Karpas-422 (cell line): Measurements from ENCODE around the gene DHRS1. TPM values are rescaled to one million over a fixed set of nuclear protein-coding genes. Genes with fewer than 3 reads are reported as not detected.

ENCODE experiments used
- DNase-seq: peaks from one replicate; pipeline ENCODE4 v3.0.0-alpha.2; 2015
- H2AFZ ChIP-seq: fragments of 200-600 bp; sonication (generic); 2 replicates; pipeline ENCODE4 v1.6.1; 2014; ENCODE audit warnings: antibody characterized with exemption, low read length, mixed read lengths
- H3K27ac ChIP-seq: fragments of 200-600 bp; sonication (generic); 2 replicates; pipeline ENCODE4 v1.5.1; 2014; ENCODE audit warnings: mild to moderate bottlenecking, low read length, moderate library complexity
- H3K27me3 ChIP-seq: fragments of 200-600 bp; sonication (generic); 2 replicates; pipeline ENCODE4 v1.6.1; 2014; ENCODE audit warnings: low read length, mixed read lengths
- H3K36me3 ChIP-seq: fragments of 200-600 bp; sonication (generic); 2 replicates; pipeline ENCODE4 v1.6.1; 2014; ENCODE audit warnings: low read length, mixed read lengths; ENCODE audit not compliant: insufficient read depth
- H3K4me1 ChIP-seq: fragments of 200-600 bp; sonication (generic); 2 replicates; pipeline ENCODE4 v1.6.1; 2014; ENCODE audit warnings: mild to moderate bottlenecking, low read length, mixed read lengths
- H3K4me2 ChIP-seq: fragments of 200-600 bp; sonication (generic); 2 replicates; pipeline ENCODE4 v1.6.1; 2014; ENCODE audit warnings: low read length, low read depth, mild to moderate bottlenecking; ENCODE audit not compliant: poor library complexity, severe bottlenecking
- H3K4me3 ChIP-seq: fragments of 200-600 bp; sonication (generic); 2 replicates; pipeline ENCODE4 v1.5.1; 2014; ENCODE audit warnings: mild to moderate bottlenecking, antibody characterized with exemption, low read length, mixed read lengths
- H3K79me2 ChIP-seq: fragments of 200-600 bp; sonication (generic); 2 replicates; pipeline ENCODE4 v1.6.1; 2014; ENCODE audit warnings: mild to moderate bottlenecking, low read length, mixed read lengths
- H3K9ac ChIP-seq: fragments of 200-600 bp; sonication (generic); 2 replicates; pipeline ENCODE4 v1.6.0; 2014; ENCODE audit warnings: low read length
- H3K9me2 ChIP-seq: fragments of 200-600 bp; sonication (generic), shearing (Covaris generic); replicated peaks from 2 replicates; pipeline ENCODE4 v1.6.0; 2014; ENCODE audit warnings: mild to moderate bottlenecking, low read length, moderate library complexity; ENCODE audit not compliant: insufficient read depth
- H3K9me3 ChIP-seq: fragments of 300-700, 200-600 bp; sonication (generic); 2 replicates; pipeline ENCODE4 v1.6.1; 2014; ENCODE audit warnings: low read length, mixed read lengths
- H4K20me1 ChIP-seq: fragments of 200-600 bp; sonication (generic); 2 replicates; pipeline ENCODE4 v1.6.1; 2014; ENCODE audit warnings: mild to moderate bottlenecking, antibody characterized with exemption, low read length, low read depth; ENCODE audit not compliant: insufficient read depth
- total RNA-seq: library from RNA; depleted of rRNA; stranded (reverse); fragments of >200 nt; shearing (Covaris generic); gene quantifications from 2 replicates; pipeline ENCODE4 v1.2.3, GENCODE V29; 2014; ENCODE audit warnings: low replicate concordance

The DHRS1 gene
- total RNA-seq, 1 experiment from 2014 or later: 35.9 TPM

DNA sequence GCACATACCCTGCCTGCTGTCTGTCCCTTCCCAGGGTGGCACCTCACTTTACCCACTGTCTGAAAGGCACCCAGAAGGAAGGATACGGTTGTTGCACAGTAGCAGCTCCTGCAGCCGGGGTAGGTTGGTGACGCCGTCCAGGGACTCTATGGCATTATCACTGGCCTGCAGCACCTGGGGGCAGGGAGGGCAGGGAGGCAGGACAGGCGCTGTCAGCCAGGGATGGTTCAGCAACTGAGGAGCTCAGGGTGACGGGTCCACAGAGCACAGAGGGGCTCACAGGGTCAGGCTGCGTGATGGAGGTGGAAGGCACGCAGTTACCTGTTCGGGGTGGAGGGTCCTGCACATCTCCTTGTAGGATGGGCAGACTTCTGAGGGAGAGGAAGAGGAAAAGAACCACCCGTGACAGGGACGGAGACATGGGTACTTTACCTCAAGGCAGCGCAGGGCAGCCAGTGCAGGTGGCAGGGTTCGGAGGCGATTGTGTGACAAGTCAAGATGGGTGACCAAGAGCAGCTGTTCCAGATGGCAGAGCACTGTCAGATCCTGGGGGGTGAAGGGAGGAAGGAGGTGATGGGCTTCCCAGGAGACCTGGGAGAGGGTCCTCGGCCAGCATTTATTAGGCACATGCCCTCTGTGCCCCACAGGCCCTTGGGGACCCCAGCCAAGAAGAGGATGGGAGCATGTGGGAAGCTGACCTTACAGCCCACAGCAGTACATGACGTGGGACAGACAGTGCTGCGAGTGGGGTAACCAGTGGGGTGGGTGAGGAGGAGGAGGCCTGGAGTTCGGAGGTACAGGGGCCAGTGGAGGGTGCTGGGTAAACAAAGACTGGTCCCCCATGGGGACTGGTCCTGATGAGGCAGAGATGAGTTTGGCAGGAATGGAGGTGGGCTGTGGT lies 33.0 kb downstream of the DHRS1 start:
- peaks cover 9% of the 10 kb centered on the region for H3K4me1 ChIP-seq
- H3K9me2 ChIP-seq: no peaks in the 10 kb centered on the region
- no peak overlapping the region for H2AFZ ChIP-seq
- no peaks in the 10 kb centered on the region for H3K36me3 ChIP-seq
- peaks cover 8% of the 10 kb centered on the region for H3K79me2 ChIP-seq
- no peak overlapping the region for H3K4me3 ChIP-seq
- H3K4me2 ChIP-seq: no peak overlapping the region
- H3K9ac ChIP-seq: no peak overlapping the region
- no peaks in the 10 kb centered on the region for H3K9me3 ChIP-seq
- DNase-seq: no peak
- H3K27ac ChIP-seq: no peak overlapping the region
- H3K27me3 ChIP-seq: no peaks in the 10 kb centered on the region
- no peaks in the 10 kb centered on the region for H4K20me1 ChIP-seq

- DNase-seq: no peak
- no peak overlapping the region for H3K27ac ChIP-seq
- H3K4me2 ChIP-seq: no peak overlapping the region
- H2AFZ ChIP-seq: no peak overlapping the region
- H3K36me3 ChIP-seq: no peaks in the 10 kb centered on the region
- H3K4me1 ChIP-seq: no peaks in the 10 kb centered on the region
- H3K79me2 ChIP-seq: no peaks in the 10 kb centered on the region
- no peaks in the 10 kb centered on the region for H3K9me3 ChIP-seq
- no peaks in the 10 kb centered on the region for H3K9me2 ChIP-seq
- H4K20me1 ChIP-seq: no peaks in the 10 kb centered on the region
- H3K9ac ChIP-seq: no peak overlapping the region
- H3K4me3 ChIP-seq: no peak overlapping the region
- H3K27me3 ChIP-seq: no peaks in the 10 kb centered on the region
These were observed 35.3 kb downstream of the DHRS1 start for GRCh38 chr14:24264298-24264697.

- H3K9ac ChIP-seq: no peak overlapping the region
- H3K4me3 ChIP-seq: no peak overlapping the region
- no peaks in the 10 kb centered on the region for H3K9me3 ChIP-seq
- no peaks in the 10 kb centered on the region for H4K20me1 ChIP-seq
- H3K27me3 ChIP-seq: no peaks in the 10 kb centered on the region
- no peak overlapping the region for H2AFZ ChIP-seq
- DNase-seq: no peak
- H3K4me1 ChIP-seq: no peaks in the 10 kb centered on the region
- no peak overlapping the region for H3K4me2 ChIP-seq
- no peaks in the 10 kb centered on the region for H3K79me2 ChIP-seq
- no peak overlapping the region for H3K27ac ChIP-seq
- no peaks in the 10 kb centered on the region for H3K36me3 ChIP-seq
- no peaks in the 10 kb centered on the region for H3K9me2 ChIP-seq
These were observed 35.7 kb downstream of the DHRS1 start for GRCh38 chr14:24263848-24264247.

DNA sequence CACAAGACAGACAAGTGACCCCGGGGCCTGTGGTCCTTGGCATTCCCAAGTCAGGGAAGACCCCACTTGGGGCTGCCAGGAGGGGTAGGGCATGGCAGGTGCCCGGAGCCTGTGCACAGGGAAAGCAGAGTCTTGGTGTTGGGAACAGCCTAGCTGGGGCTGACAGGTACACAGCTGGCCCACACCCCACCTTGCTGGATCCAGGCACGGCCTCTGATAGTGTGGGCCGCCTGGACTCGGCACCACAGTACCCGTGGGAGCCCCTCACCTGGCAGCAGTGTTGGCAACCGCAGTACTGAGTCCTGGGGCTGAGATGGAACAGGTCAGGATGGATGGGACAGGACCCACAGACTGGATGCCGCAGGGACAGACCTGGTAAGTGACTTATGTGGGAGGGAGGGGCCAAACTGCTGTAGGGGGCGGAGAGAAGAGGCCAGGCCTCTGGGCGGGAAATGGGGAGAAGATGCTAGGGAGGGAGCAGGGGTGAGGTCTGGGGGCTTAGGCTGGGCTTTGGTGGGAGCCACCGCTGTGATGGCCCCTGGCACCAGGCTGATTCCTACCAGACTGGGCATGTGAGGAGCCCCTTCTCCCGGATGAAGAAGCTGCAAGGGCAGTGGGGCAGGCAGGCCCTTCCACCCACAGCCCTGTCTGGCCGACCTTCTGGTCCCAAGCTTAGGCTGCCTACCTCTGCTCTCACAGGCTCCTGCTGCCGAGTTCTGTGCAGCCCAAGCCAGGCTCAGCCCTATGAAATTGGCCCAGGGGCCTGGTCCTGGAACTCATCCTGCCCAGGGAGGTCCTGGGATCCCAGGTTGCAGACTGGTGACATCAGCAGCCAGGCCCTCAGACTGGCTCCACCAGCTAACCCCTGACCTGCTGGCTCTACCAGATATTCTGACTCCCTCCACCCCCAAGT lies 36.5 kb downstream of the DHRS1 start, which contains the start of gene TGM1:
Gene TGM1, minus strand, starts transcription at position 357 of the 913 bp plus-strand sequence. CDS start 825 bp downstream, outside the sequence.
- no peaks in the 10 kb centered on the region for H3K9me2 ChIP-seq
- no peaks in the 10 kb centered on the region for H4K20me1 ChIP-seq
- no peak within 1 kb of the TSS for H3K27ac ChIP-seq
- H3K9me3 ChIP-seq: no peaks in the 10 kb centered on the region
- no peak for DNase-seq
- H3K27me3 ChIP-seq: no peaks in the 10 kb centered on the region
- H3K79me2 ChIP-seq: no peaks in the 10 kb centered on the region
- H3K4me1 ChIP-seq: no peaks in the 10 kb centered on the region
- no peak within 1 kb of the TSS for H3K9ac ChIP-seq
- no peak within 1 kb of the TSS for H2AFZ ChIP-seq
- no peak within 1 kb of the TSS for H3K4me2 ChIP-seq
- no peaks in the 10 kb centered on the region for H3K36me3 ChIP-seq
- no peak within 1 kb of the TSS for H3K4me3 ChIP-seq

DNA sequence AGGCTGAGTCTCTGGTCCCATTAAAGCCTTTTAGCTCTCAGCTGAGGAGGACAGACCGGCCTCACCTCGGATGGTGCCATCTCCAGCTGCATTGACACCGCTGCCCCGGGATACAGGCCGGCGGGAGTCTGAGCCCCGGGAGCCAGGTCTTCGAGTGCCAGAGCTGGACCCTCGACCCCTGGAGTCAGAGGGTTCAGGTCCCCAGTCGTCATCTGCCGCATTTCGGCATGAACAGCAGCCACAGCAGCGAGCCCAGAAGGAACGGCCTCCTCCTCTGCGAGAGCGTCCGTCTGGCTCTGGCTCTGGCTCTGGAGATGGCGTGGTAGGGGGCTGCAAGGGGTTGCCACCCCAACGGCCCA lies 37.6 kb downstream of the DHRS1 start:
- no peaks in the 10 kb centered on the region for H3K36me3 ChIP-seq
- H3K9me2 ChIP-seq: no peaks in the 10 kb centered on the region
- no peak overlapping the region for H3K9ac ChIP-seq

GRCh38 chr14:24261256-24261968 lies 38.2 kb downstream of the DHRS1 start:
- no peaks in the 10 kb centered on the region for H3K36me3 ChIP-seq
- DNase-seq: no peak
- no peaks in the 10 kb centered on the region for H3K4me1 ChIP-seq
- no peaks in the 10 kb centered on the region for H4K20me1 ChIP-seq
- H2AFZ ChIP-seq: no peak overlapping the region
- no peaks in the 10 kb centered on the region for H3K9me2 ChIP-seq
- H3K27me3 ChIP-seq: no peaks in the 10 kb centered on the region
- no peak overlapping the region for H3K27ac ChIP-seq
- H3K79me2 ChIP-seq: no peaks in the 10 kb centered on the region
- H3K4me2 ChIP-seq: no peak overlapping the region
- H3K9ac ChIP-seq: no peak overlapping the region
- H3K4me3 ChIP-seq: no peak overlapping the region
- no peaks in the 10 kb centered on the region for H3K9me3 ChIP-seq

More for the DNA sequence above, 37.6 kb downstream of the DHRS1 start:
- no peak overlapping the region for H3K27ac ChIP-seq
- DNase-seq: no peak
- H2AFZ ChIP-seq: no peak overlapping the region
- H3K4me3 ChIP-seq: no peak overlapping the region
- H3K27me3 ChIP-seq: no peaks in the 10 kb centered on the region
- no peaks in the 10 kb centered on the region for H4K20me1 ChIP-seq
- H3K9me3 ChIP-seq: no peaks in the 10 kb centered on the region
- H3K4me2 ChIP-seq: no peak overlapping the region
- H3K79me2 ChIP-seq: no peaks in the 10 kb centered on the region
- H3K4me1 ChIP-seq: no peaks in the 10 kb centered on the region

GRCh38 chr14:24260780-24261157 lies 38.8 kb downstream of the DHRS1 start:
- Histone ChIP-seq H3K9me2 (no peaks in the 10 kb centered on the region), H3K4me2 (no peak overlapping the region), H3K4me3 (no peak overlapping the region), H3K79me2 (no peaks in the 10 kb centered on the region), H3K27me3 (no peaks in the 10 kb centered on the region), H3K4me1 (no peaks in the 10 kb centered on the region), H3K9ac (no peak overlapping the region), H3K27ac (no peak overlapping the region), H4K20me1 (no peaks in the 10 kb centered on the region), H3K9me3 (no peaks in the 10 kb centered on the region), H3K36me3 (no peaks in the 10 kb centered on the region), H2AFZ (no peak overlapping the region)
- no peak for DNase-seq
